ENCODE results near the gene KLHDC8A. TPM values are rescaled to one million over a fixed set of nuclear protein-coding genes. Genes with fewer than 3 reads are reported as not detected.
A peak's percentile ranks its signal among the peaks of the same experiment; 100 is the strongest.

KLHDC8A gene
- total and polyA plus RNA-seq, 9 of the 15 experiments (the other 6 are each of a cell fraction or from before 2014, with no cell fraction given): 0.01 to 0.54 (median 0.04) TPM; not detected in 6

GRCh38 chr1:205304046-205304694 lies 52.6 kb downstream of the KLHDC8A start:
- TF ChIP-seq FIP1L1 (IDR thresholded peaks at IDR 0.05; ENCODE audit: low read depth, low read length, poor library complexity, severe bottlenecking) (no peak), FOXP1 (CRISPR knock-in tag; IDR thresholded peaks at IDR 0.05) (0 out of 2 replicates have a peak, but pooled peaks have one; percentile 21), ZNF395 (CRISPR knock-in tag; IDR thresholded peaks at IDR 0.05) (no peak), GABPB2 (CRISPR knock-in tag; conservative IDR thresholded peaks at IDR 0.05) (no peak)
- Histone ChIP-seq H3K79me2 (ENCODE audit: control insufficient read depth, insufficient read depth, low read length) (no peaks in the 10 kb centered on the region), H3K27ac (ENCODE audit: extremely low read depth, low read depth, low read length) (no peak overlapping the region), H3K9me3 (replicated peaks; ENCODE audit: control insufficient read depth, insufficient read depth, low read depth, low read length) (no peaks in the 10 kb centered on the region), H3K4me3 (no peak overlapping the region), H3K9me1 (ENCODE audit: control insufficient read depth, insufficient read depth, low read length) (no peaks in the 10 kb centered on the region), H2AFZ (ENCODE audit: low read depth, low read length) (no peak overlapping the region), H3K36me3 (ENCODE audit: control insufficient read depth, insufficient read depth, low read length) (no peaks in the 10 kb centered on the region), H3K4me1 (replicated peaks in 1 of 2; ENCODE audit: control insufficient read depth in 2 of 2, insufficient read depth in 2 of 2, low read length in 2 of 2) (peaks cover 10 to 15% of the 10 kb centered on the region in 2 experiments; a peak in 3 of 5 replicates), H3K9ac (ENCODE audit: insufficient read depth in 1 of 2, low read depth in 2 of 2, low read length in 2 of 2) (0 out of 4 replicates have a peak overlapping the region, but pooled peaks of 1 of the 2 experiments have one; percentile 8), H3K27me3 (ENCODE audit: control insufficient read depth in 2 of 2, insufficient read depth in 2 of 2, low read length in 2 of 2) (peaks cover 15 to 68% of the 10 kb centered on the region in 2 experiments; a peak in 4 of 5 replicates), H3K4me2 (ENCODE audit: insufficient read depth, low read length) (no peak overlapping the region), H4K20me1 (replicated peaks; ENCODE audit: control insufficient read depth, insufficient read depth, low read length) (peaks cover 5% of the 10 kb centered on the region; the same call in 1 of the 2 replicates)
- POLR2A ChIA-PET: interaction anchor here (0.6 to 1.3 kb wide), 3 partner anchors 15 to 249 kb away, joined by 3 to 5 read pairs (median 4); no protein-coding TSS in a partner anchor
- DNase-seq (ENCODE audit: extremely low read depth in 1 of 4, low spot score in 3 of 4) (no peak), FAIRE-seq (no peak), ATAC-seq (no peak)
- intact Hi-C loops (cut with micrococcal nuclease): no loop called here
- CTCF ChIA-PET (ENCODE audit: low intra/inter-chr PET ratio): no interaction called here
- in situ Hi-C loops (cut with MboI): no loop called here
- BruUV-seq (replicated peaks): no TSS peak
- WGBS (ENCODE audit: insufficient coverage, low coverage, missing lambda C conversion rate): 24% methylated on average over 19 of the region's 19 CpGs
